Measurements from ENCODE around the gene ZFP36. TPM values are rescaled to one million over a fixed set of nuclear protein-coding genes. Genes with fewer than 3 reads are reported as not detected.

ZFP36 gene
- total and polyA plus RNA-seq, 2 of the 8 experiments (the other 6 are each of a cell fraction or from before 2014, with no cell fraction given) = 4.0 to 10.9 TPM

DNA sequence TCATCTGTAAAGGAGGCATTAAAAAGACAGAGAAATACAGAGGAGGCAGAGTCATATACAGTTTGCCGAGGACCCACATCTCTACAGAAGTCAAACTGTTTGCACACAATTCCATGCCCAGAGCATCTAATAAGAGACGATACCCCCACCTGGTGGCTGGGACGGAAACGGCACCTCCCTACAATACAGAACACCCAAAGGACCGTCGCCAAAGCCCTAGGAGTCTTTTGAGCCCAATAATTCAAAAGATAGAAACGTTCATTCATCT is 5.1 kb downstream of the ZFP36 start (continued):
- TF ChIP-seq SIX5 (IDR thresholded peaks at IDR 0.05; ENCODE audit: low read depth, low read length) (no peak), CEBPB (IDR thresholded peaks at IDR 0.05; ENCODE audit: low read depth, low read length) (no peak)

Data from H1 (cell line).